Measurements from ENCODE around the gene PTPRD. TPM values are rescaled to one million over a fixed set of nuclear protein-coding genes. Genes with fewer than 3 reads are reported as not detected.

PTPRD gene
- polyA plus RNA-seq, 1 experiment, result 0.39 TPM

- CTCF ChIA-PET, result no interaction called here
- no peak for TF ChIP-seq CTCF (IDR thresholded peaks at IDR 0.05; ENCODE audit: insufficient read depth, low read depth, low read length)
- no peak for DNase-seq (ENCODE audit: low read depth)
Observed at GRCh38 chr9:9750719-9751118, 862.1 kb downstream of the PTPRD start.

GRCh38 chr9:9749591-9749990, 863.2 kb downstream of the PTPRD start:
- ChIA-PET CTCF (no interaction called here), POLR2A (no interaction called here)
- no peak overlapping the region for H3K4me3 ChIP-seq (ENCODE audit: low read depth, low read length)
- no peak for TF ChIP-seq CTCF (IDR thresholded peaks at IDR 0.05; ENCODE audit: insufficient read depth, low read depth, low read length)
- DNase-seq (ENCODE audit: low read depth), result no peak
- no peaks in the 10 kb centered on the region for H3K36me3 ChIP-seq (ENCODE audit: control insufficient read depth, insufficient read depth, low read length)
- H3K27me3 ChIP-seq (ENCODE audit: control insufficient read depth, insufficient read depth, low read length), result no peaks in the 10 kb centered on the region

More at GRCh38 chr9:9750719-9751118, 862.1 kb downstream of the PTPRD start:
- no peak overlapping the region for H3K4me3 ChIP-seq (ENCODE audit: low read depth, low read length)
- H3K36me3 ChIP-seq (ENCODE audit: control insufficient read depth, insufficient read depth, low read length), result no peaks in the 10 kb centered on the region
- POLR2A ChIA-PET, result no interaction called here
- H3K27me3 ChIP-seq (ENCODE audit: control insufficient read depth, insufficient read depth, low read length), result no peaks in the 10 kb centered on the region

- DNase-seq (ENCODE audit: low read depth), result no peak
- ChIA-PET CTCF (no interaction called here), POLR2A (no interaction called here)
- no peak overlapping the region for H3K4me3 ChIP-seq (ENCODE audit: low read depth, low read length)
- no peaks in the 10 kb centered on the region for H3K27me3 ChIP-seq (ENCODE audit: control insufficient read depth, insufficient read depth, low read length)
- no peaks in the 10 kb centered on the region for H3K36me3 ChIP-seq (ENCODE audit: control insufficient read depth, insufficient read depth, low read length)
- no peak for TF ChIP-seq CTCF (IDR thresholded peaks at IDR 0.05; ENCODE audit: insufficient read depth, low read depth, low read length)
Observed at GRCh38 chr9:9747787-9748186, 865.0 kb downstream of the PTPRD start.

- no peaks in the 10 kb centered on the region for H3K27me3 ChIP-seq (ENCODE audit: control insufficient read depth, insufficient read depth, low read length)
Observed at GRCh38 chr9:9746826-9747225, 866.0 kb downstream of the PTPRD start.

GRCh38 chr9:9743822-9744221, 869.0 kb downstream of the PTPRD start:
- Histone ChIP-seq H3K4me3 (ENCODE audit: low read depth, low read length) (no peak overlapping the region), H3K36me3 (ENCODE audit: control insufficient read depth, insufficient read depth, low read length) (no peaks in the 10 kb centered on the region), H3K27me3 (ENCODE audit: control insufficient read depth, insufficient read depth, low read length) (no peaks in the 10 kb centered on the region)
- CTCF ChIA-PET, result no interaction called here
- POLR2A ChIA-PET, result no interaction called here
- no peak for TF ChIP-seq CTCF (IDR thresholded peaks at IDR 0.05; ENCODE audit: insufficient read depth, low read depth, low read length)
- DNase-seq (ENCODE audit: low read depth), result no peak

More at GRCh38 chr9:9746826-9747225, 866.0 kb downstream of the PTPRD start:
- no peak for DNase-seq (ENCODE audit: low read depth)
- no peak for TF ChIP-seq CTCF (IDR thresholded peaks at IDR 0.05; ENCODE audit: insufficient read depth, low read depth, low read length)
- CTCF ChIA-PET, result no interaction called here
- no peaks in the 10 kb centered on the region for H3K36me3 ChIP-seq (ENCODE audit: control insufficient read depth, insufficient read depth, low read length)
- POLR2A ChIA-PET, result no interaction called here
- no peak overlapping the region for H3K4me3 ChIP-seq (ENCODE audit: low read depth, low read length)
